Measurements from ENCODE around the gene LRRC27. TPM values are rescaled to one million over a fixed set of nuclear protein-coding genes. Genes with fewer than 3 reads are reported as not detected.

Gene LRRC27
- total and polyA plus RNA-seq, 7 donors: 2.2 to 8.3 (median 2.5) TPM

DNA sequence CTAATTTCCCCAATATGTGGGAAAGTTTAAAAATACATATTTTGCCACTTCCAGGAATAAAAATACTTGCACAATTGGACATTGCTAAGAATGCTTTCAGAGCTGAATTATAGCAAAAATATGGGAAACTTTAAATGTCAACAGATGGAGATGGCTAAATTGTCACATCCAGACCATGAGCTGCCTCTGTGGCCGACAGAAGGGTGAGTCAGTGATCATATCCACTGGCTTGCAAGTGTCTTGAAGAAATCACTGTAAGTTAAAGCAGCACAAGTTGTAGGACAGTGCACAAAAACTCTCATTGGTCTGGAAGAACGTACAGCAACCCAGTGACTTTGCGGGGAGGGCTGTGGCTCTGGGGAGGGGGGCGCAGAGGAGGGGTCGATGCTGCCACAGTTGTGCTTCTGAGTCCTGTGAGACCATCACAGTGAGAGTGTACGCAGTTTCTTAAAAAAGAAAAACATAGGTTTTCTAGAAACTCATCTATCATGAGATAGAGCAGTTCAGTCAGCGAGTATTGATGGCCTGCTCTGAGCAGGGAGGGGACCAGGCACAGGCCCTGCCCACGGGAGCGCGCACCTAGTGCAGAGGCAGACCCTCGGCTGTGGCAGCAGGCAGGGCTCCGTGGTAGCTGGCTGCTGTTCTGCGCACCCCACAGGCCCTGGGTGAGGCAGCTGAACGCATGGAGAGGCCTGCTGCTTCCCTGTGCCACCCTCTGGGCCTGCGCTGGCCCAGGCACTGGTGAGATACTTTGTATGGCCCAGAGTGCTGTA is 25.5 kb downstream of the LRRC27 start:
- no peak overlapping the region for H3K4me3 ChIP-seq
- no peaks in the 10 kb centered on the region for H3K36me3 ChIP-seq (ENCODE audit: insufficient read depth in 1 of 2, low read depth in 1 of 2)
- H3K9me3 ChIP-seq: no peaks in the 10 kb centered on the region
- intact Hi-C loops (cut with DNase I): no loop called here
- ATAC-seq (no peak), DNase-seq (no peak)
- H3K4me1 ChIP-seq: no peaks in the 10 kb centered on the region
- TF ChIP-seq, protein P1, sequence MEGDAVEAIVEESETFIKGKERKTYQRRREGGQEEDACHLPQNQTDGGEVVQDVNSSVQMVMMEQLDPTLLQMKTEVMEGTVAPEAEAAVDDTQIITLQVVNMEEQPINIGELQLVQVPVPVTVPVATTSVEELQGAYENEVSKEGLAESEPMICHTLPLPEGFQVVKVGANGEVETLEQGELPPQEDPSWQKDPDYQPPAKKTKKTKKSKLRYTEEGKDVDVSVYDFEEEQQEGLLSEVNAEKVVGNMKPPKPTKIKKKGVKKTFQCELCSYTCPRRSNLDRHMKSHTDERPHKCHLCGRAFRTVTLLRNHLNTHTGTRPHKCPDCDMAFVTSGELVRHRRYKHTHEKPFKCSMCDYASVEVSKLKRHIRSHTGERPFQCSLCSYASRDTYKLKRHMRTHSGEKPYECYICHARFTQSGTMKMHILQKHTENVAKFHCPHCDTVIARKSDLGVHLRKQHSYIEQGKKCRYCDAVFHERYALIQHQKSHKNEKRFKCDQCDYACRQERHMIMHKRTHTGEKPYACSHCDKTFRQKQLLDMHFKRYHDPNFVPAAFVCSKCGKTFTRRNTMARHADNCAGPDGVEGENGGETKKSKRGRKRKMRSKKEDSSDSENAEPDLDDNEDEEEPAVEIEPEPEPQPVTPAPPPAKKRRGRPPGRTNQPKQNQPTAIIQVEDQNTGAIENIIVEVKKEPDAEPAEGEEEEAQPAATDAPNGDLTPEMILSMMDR (IDR thresholded peaks at IDR 0.05): no peak
- WGBS, 3 donors: 95 to 98% (median 96%) methylated on average over 15 of the region's 15 CpGs
- H3K27me3 ChIP-seq (ENCODE audit: insufficient read depth in 3 of 3, low read length in 2 of 3): no peaks in the 10 kb centered on the region
- H3K27ac ChIP-seq: no peak overlapping the region

DNA sequence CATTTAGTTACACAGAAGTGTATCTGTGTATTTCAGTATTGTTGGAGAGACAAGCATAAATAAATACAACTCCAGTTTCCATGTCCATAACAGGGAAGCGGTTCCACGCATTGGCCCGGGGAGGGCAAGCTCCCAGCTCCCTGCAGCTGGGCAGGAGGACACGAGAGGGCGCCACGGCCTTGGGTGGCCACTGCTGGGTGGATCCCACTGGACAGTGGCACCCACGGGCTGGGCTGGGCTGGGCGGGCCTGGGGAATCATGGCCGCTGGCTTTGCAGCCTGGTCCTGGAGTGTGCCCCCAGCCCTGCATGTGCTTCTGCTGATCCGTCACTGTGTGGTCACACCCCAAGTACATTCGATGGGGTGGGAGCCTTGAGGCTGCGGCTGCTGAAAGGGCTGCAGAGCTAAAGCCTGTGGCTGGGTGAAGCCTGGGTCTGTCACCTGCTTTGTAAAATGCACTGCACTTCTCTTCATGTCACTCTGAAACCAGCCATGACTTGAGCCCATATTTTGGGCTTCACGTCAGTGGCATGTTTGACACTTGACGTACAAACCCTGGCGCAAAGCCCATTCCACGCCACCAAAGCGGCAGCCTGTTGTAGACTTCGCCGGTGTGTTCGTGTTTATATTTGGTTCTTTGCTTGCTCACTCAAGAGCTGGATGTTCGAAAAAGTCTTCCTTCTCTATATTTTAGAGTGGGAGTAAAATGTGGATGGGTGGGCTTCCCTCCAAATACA is 27.5 kb downstream of the LRRC27 start:
- 63 to 85% (median 66%) methylated on average over 21 of the region's 21 CpGs for WGBS, 3 donors
- Histone ChIP-seq H3K4me1 (no peaks in the 10 kb centered on the region), H3K4me3 (no peak overlapping the region), H3K9me3 (no peaks in the 10 kb centered on the region), H3K36me3 (ENCODE audit: insufficient read depth in 1 of 2, low read depth in 1 of 2) (no peaks in the 10 kb centered on the region), H3K27ac (no peak overlapping the region), H3K27me3 (ENCODE audit: insufficient read depth in 3 of 3, low read length in 2 of 3) (no peaks in the 10 kb centered on the region)
- intact Hi-C loops (cut with DNase I): no loop called here
- DNase-seq: peak in 1 of 2 donors; percentile 73
- peak in 2 of 4 donors; percentile 79 to 83 for ATAC-seq
- TF ChIP-seq, protein P1 (IDR thresholded peaks at IDR 0.05): no peak

DNA sequence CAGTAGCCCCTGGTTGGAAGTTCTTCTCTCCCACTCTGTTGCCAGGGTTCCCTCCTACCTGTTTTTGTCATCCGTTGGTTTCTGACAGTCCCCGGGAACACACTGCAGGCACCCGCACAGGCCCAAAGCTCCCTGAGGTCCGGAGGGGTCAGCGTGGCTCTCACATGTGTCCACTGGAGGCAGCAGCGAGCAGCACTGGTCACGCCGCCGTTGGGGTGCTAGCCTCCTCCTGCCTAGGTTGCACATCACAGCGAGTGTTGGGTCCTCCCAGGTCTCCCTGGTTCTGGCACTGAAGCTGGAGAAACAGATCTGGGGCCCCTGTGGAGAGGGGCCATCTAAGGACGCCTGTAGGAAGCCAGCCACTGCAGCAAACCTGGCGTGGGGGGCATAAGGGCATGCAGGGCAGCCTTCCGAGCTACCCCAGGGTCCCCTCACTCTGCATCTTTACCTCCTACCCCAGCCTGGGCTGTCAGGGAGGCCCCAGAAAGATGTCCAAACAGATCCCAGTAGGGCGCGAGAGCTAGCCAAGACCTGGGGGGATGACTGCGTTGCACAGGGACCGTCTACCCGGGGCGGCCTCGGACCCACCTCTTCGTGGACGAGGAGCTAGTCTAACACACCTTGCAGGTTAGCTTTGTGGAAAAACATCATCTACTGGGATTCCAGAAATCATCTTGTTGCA is 28.9 kb downstream of the LRRC27 start:
- Histone ChIP-seq H3K27me3 (ENCODE audit: insufficient read depth in 3 of 3, low read length in 2 of 3) (no peaks in the 10 kb centered on the region), H3K4me3 (no peak overlapping the region), H3K36me3 (ENCODE audit: insufficient read depth in 1 of 2, low read depth in 1 of 2) (peaks cover 0 to 7% of the 10 kb centered on the region in 2 donors), H3K4me1 (no peaks in the 10 kb centered on the region), H3K9me3 (no peaks in the 10 kb centered on the region), H3K27ac (no peak overlapping the region)
- DNase-seq (peak in 1 of 2 donors; percentile 36), ATAC-seq (peak in 3 of 4 donors; percentile 60 to 72 (median 69))
- intact Hi-C loops (cut with DNase I): no loop called here
- TF ChIP-seq, protein P1 (IDR thresholded peaks at IDR 0.05): peak; percentile 41
- WGBS, 3 donors: 69 to 75% (median 70%) methylated on average over 22 of the region's 22 CpGs

DNA sequence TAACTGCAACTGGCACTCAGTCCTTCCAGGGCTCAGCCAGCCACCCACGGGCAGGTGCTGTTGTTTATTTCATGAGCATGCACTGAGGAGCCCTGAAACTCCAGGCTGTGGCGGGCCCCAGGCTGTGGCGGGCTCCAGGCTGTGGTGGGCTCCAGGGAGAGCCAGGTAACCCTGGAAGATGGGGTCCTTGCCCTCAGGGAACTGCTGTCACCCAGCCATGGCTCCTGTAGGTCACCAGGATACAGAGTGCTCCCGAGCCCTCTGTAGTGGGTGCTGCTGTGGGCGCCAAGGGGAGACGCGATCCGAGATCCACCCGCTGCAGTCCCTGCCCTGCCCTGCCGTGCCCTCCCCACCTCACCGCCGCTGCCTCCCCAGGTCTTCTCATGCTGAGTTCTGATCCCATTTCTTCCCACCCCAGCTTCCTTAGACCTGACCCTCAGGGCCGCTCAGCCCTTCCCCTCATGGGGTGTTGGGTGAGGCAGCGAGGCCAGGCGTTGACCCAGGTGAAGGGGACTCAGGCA is 29.6 kb downstream of the LRRC27 start:
- 89 to 98% (median 98%) methylated on average over 7 to 15 of the region's 15 CpGs for whole genome bisulfite sequencing, 3 donors
- Histone ChIP-seq H3K9me3 (no peaks in the 10 kb centered on the region), H3K4me3 (no peak overlapping the region), H3K4me1 (no peaks in the 10 kb centered on the region), H3K27me3 (ENCODE audit: insufficient read depth in 3 of 3, low read length in 2 of 3) (no peaks in the 10 kb centered on the region), H3K36me3 (ENCODE audit: insufficient read depth in 1 of 2, low read depth in 1 of 2) (peaks cover 0 to 14% of the 10 kb centered on the region in 2 donors), H3K27ac (no peak overlapping the region)
- TF ChIP-seq, protein P1 (IDR thresholded peaks at IDR 0.05): no peak
- intact Hi-C loops (cut with DNase I): no loop called here
- DNase-seq (no peak), ATAC-seq (no peak)
